Cardiac muscle cell (in vitro differentiated cells and primary cell): Measurements from ENCODE around the gene DGKG. TPM values are rescaled to one million over a fixed set of nuclear protein-coding genes. Genes with fewer than 3 reads are reported as not detected.

Experiments
- DNase-seq, 2 donors: peaks; one replicate each; pipeline versions ENCODE4 v3.0.0 to v3.0.0-alpha.2; 2010 to 2017; ENCODE audit warnings: low read depth in 1 of 2, low spot score in 1 of 2
- H3K27ac ChIP-seq: fragments of 200-600 bp; sonication (generic); 2 replicates; pipeline ENCODE4 v1.5.1; 2016
- H3K27me3 ChIP-seq: fragments of 200-600 bp; sonication (generic); 2 replicates; pipeline ENCODE4 v1.6.0; 2016; ENCODE audit warnings: control low read depth
- H3K36me3 ChIP-seq: fragments of 200-600 bp; sonication (generic); 2 replicates; pipeline ENCODE4 v1.5.1; 2016; ENCODE audit warnings: control low read depth
- H3K4me1 ChIP-seq: fragments of 200-600 bp; sonication (generic); 2 replicates; pipeline ENCODE4 v1.8.1; 2017; ENCODE audit warnings: low read depth, mild to moderate bottlenecking, mixed run types
- H3K4me3 ChIP-seq: fragments of 200-600 bp; sonication (generic); 2 replicates; pipeline ENCODE4 v1.5.1; 2016; ENCODE audit warnings: mild to moderate bottlenecking
- H3K9me3 ChIP-seq: fragments of 200-600 bp; sonication (generic); 2 replicates; pipeline ENCODE4 v1.5.1; 2017; ENCODE audit warnings: low read depth, mild to moderate bottlenecking, control low read depth
- CTCF ChIP-seq: IDR thresholded peaks from 2 replicates; pipeline ENCODE4 v1.5.1; 2012; ENCODE audit warnings: low read depth, mild to moderate bottlenecking, low read length
- polyA plus RNA-seq: library from polyadenylated mRNA; unstranded; fragments of >200 nt; fragmentation: Nextera tagmentation; extraction: Ambion mirVana; gene quantifications from 2 replicates; pipeline ENCODE4 v1.2.1, GENCODE V29; 2016
- total RNA-seq: library from RNA; depleted of rRNA; stranded (reverse); fragments of >200 nt; gene quantifications from 2 replicates; pipeline ENCODE4 v1.2.3, GENCODE V29; 2016

The DGKG gene
- total and polyA plus RNA-seq, 2 experiments from 2014 or later: 0.15 TPM; not detected in 1

GRCh38 chr3:186322761-186323160, 39.3 kb downstream of the DGKG start:
- H3K9me3 ChIP-seq: no peaks in the 10 kb centered on the region
- H3K27me3 ChIP-seq: no peaks in the 10 kb centered on the region
- H3K36me3 ChIP-seq: no peaks in the 10 kb centered on the region
- no peak for DNase-seq
- TF ChIP-seq CTCF: no peak
- no peak overlapping the region for H3K4me3 ChIP-seq
- H3K4me1 ChIP-seq: no peaks in the 10 kb centered on the region
- no peak overlapping the region for H3K27ac ChIP-seq

- H3K27ac ChIP-seq: no peak overlapping the region
- H3K27me3 ChIP-seq: no peaks in the 10 kb centered on the region
- H3K4me3 ChIP-seq: no peak overlapping the region
- no peak for DNase-seq
- H3K36me3 ChIP-seq: no peaks in the 10 kb centered on the region
- H3K4me1 ChIP-seq: no peaks in the 10 kb centered on the region
- no peaks in the 10 kb centered on the region for H3K9me3 ChIP-seq
- TF ChIP-seq CTCF: no peak
These were observed 40.3 kb downstream of the DGKG start for GRCh38 chr3:186321746-186322145.

GRCh38 chr3:186320862-186321568, 41.0 kb downstream of the DGKG start:
- DNase-seq: no peak
- Histone ChIP-seq H3K4me3 (no peak overlapping the region), H3K9me3 (no peaks in the 10 kb centered on the region), H3K4me1 (no peaks in the 10 kb centered on the region), H3K27ac (no peak overlapping the region), H3K36me3 (no peaks in the 10 kb centered on the region), H3K27me3 (no peaks in the 10 kb centered on the region)
- no peak for TF ChIP-seq CTCF

GRCh38 chr3:186319945-186320344, 42.1 kb downstream of the DGKG start:
- Histone ChIP-seq H3K27me3 (no peaks in the 10 kb centered on the region), H3K36me3 (no peaks in the 10 kb centered on the region), H3K4me3 (no peak overlapping the region), H3K27ac (no peak overlapping the region), H3K4me1 (no peaks in the 10 kb centered on the region), H3K9me3 (no peaks in the 10 kb centered on the region)
- no peak for TF ChIP-seq CTCF
- DNase-seq: no peak

- Histone ChIP-seq H3K4me3 (no peak overlapping the region), H3K9me3 (no peaks in the 10 kb centered on the region), H3K4me1 (no peaks in the 10 kb centered on the region), H3K27me3 (no peaks in the 10 kb centered on the region), H3K27ac (no peak overlapping the region), H3K36me3 (no peaks in the 10 kb centered on the region)
- TF ChIP-seq CTCF: no peak
- DNase-seq: peak in 1 of 2 donors; percentile 8
These were observed 43.9 kb downstream of the DGKG start for GRCh38 chr3:186318135-186318534.

GRCh38 chr3:186317478-186317877, 44.6 kb downstream of the DGKG start:
- Histone ChIP-seq H3K27me3 (no peaks in the 10 kb centered on the region), H3K4me1 (no peaks in the 10 kb centered on the region), H3K36me3 (no peaks in the 10 kb centered on the region), H3K9me3 (no peaks in the 10 kb centered on the region), H3K27ac (no peak overlapping the region), H3K4me3 (no peak overlapping the region)
- no peak for TF ChIP-seq CTCF
- DNase-seq: no peak
